HFFc6 (cell line): ENCODE data around the gene PPARA. TPM values are rescaled to one million over a fixed set of nuclear protein-coding genes. Genes with fewer than 3 reads are reported as not detected.

Experiments used
- DNase-seq: peaks from one replicate; pipeline ENCODE4 v3.0.0-alpha.2; 2018
- H3K27ac Mint-ChIP-seq: 2 replicates; pipeline ENCODE4 v1.8.0; 2020; ENCODE audit warnings: mild to moderate bottlenecking, mixed read lengths
- H3K27me3 Mint-ChIP-seq: 2 replicates; pipeline ENCODE4 v1.8.0; 2021; ENCODE audit warnings: mild to moderate bottlenecking, moderate library complexity, mixed read lengths; ENCODE audit not compliant: insufficient read depth
- H3K36me3 Mint-ChIP-seq: 2 replicates; pipeline ENCODE4 v1.8.0; 2021; ENCODE audit warnings: low read depth, mixed read lengths
- H3K4me1 Mint-ChIP-seq: 2 replicates; pipeline ENCODE4 v1.8.0; 2020; ENCODE audit warnings: low read depth, mixed read lengths
- H3K4me3 Mint-ChIP-seq: 2 replicates; pipeline ENCODE4 v1.8.0; 2020; ENCODE audit warnings: mild to moderate bottlenecking, moderate library complexity, mixed read lengths
- H3K9me3 Mint-ChIP-seq: 2 replicates; pipeline ENCODE4 v1.8.0; 2020; ENCODE audit warnings: mild to moderate bottlenecking, mixed read lengths
- CTCF ChIP-seq: fragments of 200-600 bp; sonication (generic); IDR thresholded peaks from 2 replicates; pipeline ENCODE4 v1.5.0; 2021; ENCODE audit warnings: antibody characterized with exemption, mild to moderate bottlenecking
- total RNA-seq, 6 experiments: library from RNA; stranded (reverse); fragmentation: NEBNext Ultra II Directional; extraction: Animal tissue kit (Norgen Biotek cat#: 25700); gene quantifications; 2 replicates in 1 of 6; 3 replicates in 5 of 6; pipeline ENCODE4 v1.2.3, GENCODE V29; 2021

Gene PPARA
- total RNA-seq, 6 experiments from 2014 or later, result 14.1 to 16.0 (median 15.1) TPM

- Mint-ChIP-seq H3K4me3 (no peak overlapping the region), H3K27me3 (no peaks in the 10 kb centered on the region; the same call in 1 of the 2 replicates), H3K4me1 (no peaks in the 10 kb centered on the region), H3K36me3 (peaks cover 67% of the 10 kb centered on the region), H3K27ac (no peak overlapping the region), H3K9me3 (peaks cover 17% of the 10 kb centered on the region)
- DNase-seq, result no peak
- TF ChIP-seq CTCF, result no peak
Observed at GRCh38 chr22:46214149-46214548, 63.8 kb downstream of the PPARA start.

GRCh38 chr22:46214616-46215015 is 64.3 kb downstream of the PPARA start:
- TF ChIP-seq CTCF, result no peak
- Mint-ChIP-seq H3K27me3 (no peaks in the 10 kb centered on the region; the same call in 1 of the 2 replicates), H3K27ac (no peak overlapping the region), H3K4me3 (no peak overlapping the region), H3K9me3 (peaks cover 13% of the 10 kb centered on the region), H3K36me3 (peaks cover 67% of the 10 kb centered on the region), H3K4me1 (no peaks in the 10 kb centered on the region)
- DNase-seq, result no peak

- H3K9me3 Mint-ChIP-seq, result no peaks in the 10 kb centered on the region
- no peak overlapping the region for H3K4me3 Mint-ChIP-seq
- no peak for TF ChIP-seq CTCF
- H3K27ac Mint-ChIP-seq, result no peak overlapping the region
- H3K27me3 Mint-ChIP-seq, result no peaks in the 10 kb centered on the region; the same call in 1 of the 2 replicates
- H3K4me1 Mint-ChIP-seq, result peaks cover 6% of the 10 kb centered on the region; the same call in 1 of the 2 replicates
- no peak for DNase-seq
- H3K36me3 Mint-ChIP-seq, result peaks cover 33% of the 10 kb centered on the region
Observed at GRCh38 chr22:46219636-46220035, 69.3 kb downstream of the PPARA start.

GRCh38 chr22:46220921-46221320 is 70.6 kb downstream of the PPARA start:
- Mint-ChIP-seq H3K36me3 (peaks cover 35% of the 10 kb centered on the region), H3K27ac (no peak overlapping the region), H3K9me3 (no peaks in the 10 kb centered on the region), H3K4me3 (no peak overlapping the region), H3K4me1 (peaks cover 6% of the 10 kb centered on the region; the same call in 1 of the 2 replicates), H3K27me3 (no peaks in the 10 kb centered on the region; the same call in 1 of the 2 replicates)
- no peak for DNase-seq
- TF ChIP-seq CTCF, result no peak

- no peak for DNase-seq
- Mint-ChIP-seq H3K4me3 (no peak overlapping the region), H3K4me1 (peaks cover 7% of the 10 kb centered on the region; the same call in 1 of the 2 replicates), H3K27ac (no peak overlapping the region), H3K27me3 (no peaks in the 10 kb centered on the region; the same call in 1 of the 2 replicates), H3K9me3 (no peaks in the 10 kb centered on the region), H3K36me3 (peaks cover 29% of the 10 kb centered on the region)
- no peak for TF ChIP-seq CTCF
Observed at GRCh38 chr22:46224044-46224897, 73.9 kb downstream of the PPARA start.
